ENCODE data around the gene POGZ.

- no peak for TF ChIP-seq POLR2AphosphoS5 (IDR thresholded peaks at IDR 0.05)
- TF ChIP-seq CTCF (IDR thresholded peaks at IDR 0.05): no peak
These were observed 88.9 kb downstream of the POGZ start for GRCh38 chr1:151370211-151370911.

Measured in prostate gland (tissue), 2 donors.